CD4-positive, alpha-beta T cell treated with Interleukin-15 for 1 hour (primary cell): ENCODE measurements around the gene KIAA0825.
"Not testable (repeated sequence)": the region's sequence is repeated elsewhere in the genome, so short reads cannot be mapped to it uniquely, and the experiment has no call there.

Experiments used
- DNase-seq: peaks from one replicate; pipeline ENCODE4 v3.0.0-alpha.2; 2020

KIAA0825 gene

DNA sequence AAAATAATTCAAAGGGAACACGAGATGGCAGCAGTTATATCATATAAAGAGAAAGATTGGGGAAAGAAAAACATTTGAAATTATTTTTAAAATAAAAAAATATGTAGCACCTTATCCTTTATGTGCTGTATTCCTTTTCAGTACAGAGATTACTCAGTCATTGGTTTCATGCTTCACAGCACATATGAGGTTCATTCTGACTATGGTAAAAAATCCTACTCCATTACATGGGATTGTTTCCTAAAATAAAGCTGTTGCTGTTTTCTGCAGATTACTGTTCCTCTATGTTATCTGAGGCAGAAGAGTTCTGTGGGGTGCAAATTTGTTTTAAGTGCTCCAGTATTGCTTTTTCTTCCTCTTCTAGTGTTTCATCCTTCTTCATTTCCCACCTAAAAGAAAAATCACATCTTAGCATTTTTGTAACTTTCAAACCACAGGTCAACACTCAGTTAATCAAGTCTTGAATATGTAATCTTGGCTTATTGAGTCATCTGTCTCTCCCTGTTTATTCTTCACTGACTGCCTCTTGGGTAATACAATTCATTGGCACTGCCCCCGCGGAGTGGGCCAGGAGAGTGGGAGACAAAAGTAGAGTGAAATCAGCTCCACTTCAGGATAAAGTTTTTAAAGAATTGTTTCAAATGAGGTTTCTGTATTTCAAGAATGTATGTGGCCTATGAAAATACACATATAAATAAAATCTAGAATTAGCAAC is 464.5 kb downstream of the KIAA0825 start:
- no peak for DNase-seq

DNA sequence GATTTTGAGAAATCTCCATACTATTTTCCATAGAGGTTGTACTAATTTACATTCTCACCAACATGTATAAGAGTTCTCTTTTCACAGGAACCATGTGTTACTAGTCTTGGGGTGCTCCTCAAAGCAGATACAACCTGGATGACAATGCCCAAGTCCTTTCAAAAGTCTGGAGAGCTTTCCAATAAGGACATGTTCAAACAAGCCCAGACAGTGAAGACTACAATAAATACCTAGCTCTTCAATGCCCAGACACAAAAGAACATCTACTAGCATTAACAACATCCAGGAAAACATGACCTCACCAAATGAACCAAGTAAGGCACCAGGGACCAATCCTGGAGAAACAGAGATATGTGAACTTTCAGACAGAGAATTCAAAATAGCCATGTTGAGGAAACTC is 474.8 kb downstream of the KIAA0825 start:
- DNase-seq: not testable (repeated sequence)

DNA sequence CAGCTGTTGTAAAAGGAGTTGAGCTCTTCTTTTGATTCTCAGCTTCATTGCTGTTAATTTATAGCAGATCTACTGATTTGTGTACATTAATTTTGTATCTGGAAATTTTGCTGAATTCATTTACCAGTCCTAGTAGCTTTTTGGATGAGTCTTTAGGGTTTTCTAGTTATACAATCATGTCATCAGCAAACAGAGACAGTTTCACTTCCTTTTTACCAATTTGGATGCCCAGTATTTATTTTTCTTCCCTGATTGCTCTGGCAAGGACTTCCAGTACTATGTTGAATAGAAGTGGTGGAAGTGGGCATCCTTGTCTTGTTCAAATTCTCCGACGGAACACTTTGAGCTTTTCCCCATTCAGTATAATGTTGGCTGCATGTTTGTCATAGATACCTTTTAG is 478.1 kb downstream of the KIAA0825 start:
- no peak for DNase-seq

DNA sequence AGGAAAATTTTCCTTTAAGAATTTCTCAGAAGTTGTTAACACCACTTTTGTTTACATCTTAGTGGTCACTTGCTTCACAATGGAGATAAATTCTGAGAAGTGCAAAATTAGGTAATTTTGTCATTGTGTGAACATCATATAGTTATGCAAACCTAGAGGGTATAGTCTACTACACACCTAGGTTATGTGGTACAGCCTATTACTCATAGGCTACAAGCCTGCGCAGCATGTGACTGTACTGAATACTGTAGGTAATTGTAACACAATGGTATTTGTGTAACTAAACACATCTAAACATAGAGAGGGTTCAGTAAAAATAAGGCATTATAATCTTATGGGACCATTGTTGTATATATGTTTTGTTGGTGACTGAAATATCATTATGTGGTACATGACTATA is 488.3 kb downstream of the KIAA0825 start:
- DNase-seq: no peak

DNA sequence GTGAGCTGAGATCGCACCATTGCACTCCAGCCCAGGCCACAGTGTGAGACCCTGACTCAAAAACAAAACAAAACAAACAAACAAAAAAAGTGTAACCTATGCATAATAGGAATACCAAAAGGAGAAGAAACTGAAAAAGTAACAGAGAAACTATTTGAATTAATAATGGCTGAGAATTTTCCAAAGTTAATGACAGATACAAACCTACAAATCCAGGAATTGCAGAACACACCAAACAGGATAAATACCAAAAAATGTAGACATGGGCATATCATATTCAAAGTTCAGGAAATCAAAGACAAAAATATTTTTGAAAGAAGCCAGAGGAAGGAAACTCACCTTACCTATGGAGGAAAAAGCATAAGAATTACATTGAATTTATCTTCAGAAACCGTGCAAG is 493.3 kb downstream of the KIAA0825 start:
- no peak for DNase-seq

DNA sequence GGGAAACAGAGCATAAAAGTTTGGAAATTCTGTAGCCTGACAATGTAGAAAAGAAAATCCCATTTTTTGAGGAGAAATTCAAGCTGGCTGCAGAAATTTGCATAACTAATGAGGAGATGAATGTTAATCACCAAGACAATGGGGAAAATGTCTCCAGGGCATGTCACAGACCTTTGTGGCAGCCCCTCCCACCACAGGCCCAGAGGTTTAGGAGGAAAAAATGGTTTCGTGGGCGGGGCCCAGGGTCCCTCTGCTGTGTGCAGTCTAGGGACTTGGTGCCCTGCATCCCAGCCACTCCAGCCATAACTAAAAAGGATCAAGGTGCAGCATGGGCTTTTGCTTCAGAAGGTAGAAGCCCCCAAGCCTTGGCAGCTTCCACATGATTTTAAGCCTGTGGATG is 502.1 kb downstream of the KIAA0825 start:
- not testable (repeated sequence) for DNase-seq

DNA sequence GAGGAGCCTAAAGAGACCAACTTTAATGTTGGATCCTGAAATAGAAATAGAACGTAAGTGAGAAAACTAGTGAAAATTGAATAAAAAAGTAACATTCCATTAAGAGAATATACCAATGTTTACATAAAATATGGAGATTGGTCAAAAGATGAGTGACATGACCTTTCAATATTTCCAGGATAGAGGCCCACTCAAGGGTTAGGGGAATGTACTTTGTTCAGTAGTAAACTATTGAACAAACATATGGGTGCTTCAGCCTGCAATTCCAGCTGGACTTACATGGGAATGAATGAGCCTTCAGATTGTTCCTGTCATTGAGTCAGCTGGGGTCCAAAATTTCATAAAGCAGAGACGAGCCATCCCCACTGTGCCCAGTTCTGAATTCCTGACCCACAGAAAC is 505.3 kb downstream of the KIAA0825 start:
- no peak for DNase-seq

DNA sequence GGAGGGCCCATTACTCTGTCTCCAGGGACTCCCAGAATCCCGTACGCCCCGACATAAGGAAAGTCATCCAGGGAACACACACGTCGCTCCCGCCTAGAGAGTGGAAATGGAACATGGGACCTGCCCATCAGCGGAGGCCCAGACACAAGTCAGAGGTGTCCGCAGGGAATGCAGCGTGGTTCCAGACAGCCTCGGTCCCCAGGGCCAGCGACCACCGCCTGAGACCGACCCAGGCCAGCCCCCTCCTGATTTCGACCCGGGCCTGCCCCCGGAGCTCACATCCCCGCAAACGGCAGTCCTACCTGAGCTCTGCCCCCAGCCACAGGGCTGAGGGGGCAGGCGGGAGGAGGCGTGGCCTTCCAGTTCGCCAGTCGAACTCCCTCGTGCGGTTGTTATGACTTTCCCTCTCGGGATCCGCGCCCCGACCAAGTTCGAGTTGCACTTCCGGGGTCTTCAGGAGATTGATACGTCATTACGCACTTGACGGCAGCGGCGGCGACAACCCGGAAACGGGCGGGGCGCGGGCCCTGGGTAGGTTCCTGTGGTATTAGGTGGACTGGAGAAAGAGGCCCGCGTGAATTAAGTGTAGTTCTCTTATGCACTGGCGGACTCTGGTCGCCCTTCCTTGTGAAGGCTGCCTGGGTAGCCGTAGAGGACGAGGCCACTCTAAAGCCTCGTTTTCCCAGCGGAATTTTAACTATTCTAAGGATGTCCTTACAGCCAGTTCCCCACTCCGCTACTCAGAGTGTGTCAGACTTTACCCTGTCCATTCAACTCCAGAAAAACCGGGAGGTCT is 507.0 kb downstream of the KIAA0825 start:
- peak; percentile 93 for DNase-seq

DNA sequence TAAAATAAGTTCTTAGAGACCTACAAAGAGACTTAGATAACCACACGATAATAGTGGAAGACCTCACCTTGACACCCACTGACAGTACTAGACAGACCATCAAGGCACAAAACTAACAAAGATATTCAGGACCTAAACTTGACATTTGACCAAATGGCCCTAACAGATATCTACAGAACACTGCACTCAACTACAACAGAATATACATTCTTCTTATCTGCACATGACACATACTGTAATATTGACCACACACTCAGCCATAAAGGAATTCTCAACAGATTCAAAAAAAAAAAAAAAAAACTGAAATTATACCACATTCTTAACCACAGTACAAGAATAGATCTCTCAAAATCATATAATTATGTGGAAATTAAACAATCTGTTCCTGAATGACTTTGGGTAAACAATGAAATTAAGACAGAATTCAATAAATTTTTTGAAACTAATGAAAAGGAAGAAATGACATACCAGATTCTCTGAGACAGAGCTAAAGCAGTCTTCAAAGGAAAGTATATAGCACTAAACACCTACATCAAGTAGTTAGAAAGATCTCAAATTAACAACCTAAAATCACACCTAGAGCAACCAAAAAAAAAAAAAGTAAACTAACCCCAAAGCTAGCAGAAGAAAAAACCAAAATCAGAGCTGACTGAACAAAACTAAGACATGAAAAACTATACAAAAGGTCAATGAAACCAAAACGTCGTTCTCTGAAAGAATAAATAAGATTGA is 514.7 kb downstream of the KIAA0825 start:
- DNase-seq: no peak
